Stimulated activated CD8-positive, alpha-beta memory T cell treated with anti-CD3 and anti-CD28 coated beads, Interleukin-15, amount 100 ng/mL, for 48 hours (primary cell): ENCODE measurements around the gene PTCH2.
A peak's percentile ranks its signal among the peaks of the same experiment; 100 is the strongest.

Experiments used
- DNase-seq, 2 donors: peaks; one replicate each; pipeline ENCODE4 v3.0.0-alpha.2; 2020; ENCODE audit warnings: low read depth in 2 of 2

PTCH2 gene

GRCh38 chr1:44778705-44779576 is 64.1 kb downstream of the PTCH2 start:
- no peak for DNase-seq

GRCh38 chr1:44777969-44778635 is 65.0 kb downstream of the PTCH2 start:
- no peak for DNase-seq

- no peak for DNase-seq
Measured at GRCh38 chr1:44777547-44777946, 65.5 kb downstream of the PTCH2 start.

- no peak for DNase-seq
Measured at GRCh38 chr1:44776730-44777068, 66.4 kb downstream of the PTCH2 start.

GRCh38 chr1:44775930-44776729 is 66.9 kb downstream of the PTCH2 start:
- DNase-seq: no peak

GRCh38 chr1:44775078-44775929 is 67.7 kb downstream of the PTCH2 start, which contains the start of gene RPS8:
Gene RPS8 (plus strand): TSS chr1:44775540. CDS start chr1:44775597, 57 bp downstream.
- DNase-seq: peak; percentile 81 to 82
